COLO829 (cell line): Measurements from ENCODE around the gene FER1L5.

Experiments used
- DNase-seq: peaks from one replicate; pipeline ENCODE4 v3.0.0; 2012; ENCODE audit warnings: low spot score

The FER1L5 gene

GRCh38 chr2:96698221-96698861 lies 55.8 kb downstream of the FER1L5 start:
- DNase-seq: no peak

- DNase-seq: no peak
These were observed 56.5 kb downstream of the FER1L5 start for GRCh38 chr2:96699021-96699420.

- DNase-seq: no peak
These were observed 57.1 kb downstream of the FER1L5 start for GRCh38 chr2:96699621-96700020.

GRCh38 chr2:96700086-96700485 lies 57.5 kb downstream of the FER1L5 start:
- DNase-seq: no peak

GRCh38 chr2:96701636-96702035 lies 59.1 kb downstream of the FER1L5 start:
- no peak for DNase-seq

GRCh38 chr2:96702098-96702785 lies 59.7 kb downstream of the FER1L5 start:
- no peak for DNase-seq

- no peak for DNase-seq
These were observed 60.6 kb downstream of the FER1L5 start for GRCh38 chr2:96703021-96703751.

- peak; percentile 92 for DNase-seq
These were observed 68.4 kb downstream of the FER1L5 start for GRCh38 chr2:96710985-96711384.

GRCh38 chr2:96715658-96716057 lies 73.1 kb downstream of the FER1L5 start:
- DNase-seq: no peak

GRCh38 chr2:96716388-96716787 lies 73.8 kb downstream of the FER1L5 start:
- no peak for DNase-seq

GRCh38 chr2:96726131-96726530 lies 83.6 kb downstream of the FER1L5 start:
- no peak for DNase-seq

- no peak for DNase-seq
These were observed 84.9 kb downstream of the FER1L5 start for GRCh38 chr2:96727431-96727830.

GRCh38 chr2:96729748-96730147 lies 87.2 kb downstream of the FER1L5 start:
- no peak for DNase-seq

GRCh38 chr2:96730212-96730611 lies 87.6 kb downstream of the FER1L5 start:
- DNase-seq: no peak

GRCh38 chr2:96733931-96734330 lies 91.4 kb downstream of the FER1L5 start:
- DNase-seq: no peak

- no peak for DNase-seq
These were observed 92.5 kb downstream of the FER1L5 start for GRCh38 chr2:96734880-96735583.

- no peak for DNase-seq
These were observed 94.7 kb downstream of the FER1L5 start for GRCh38 chr2:96737251-96737650.

- no peak for DNase-seq
These were observed 95.3 kb downstream of the FER1L5 start for GRCh38 chr2:96737831-96738230.

GRCh38 chr2:96739076-96739632 lies 96.6 kb downstream of the FER1L5 start:
- DNase-seq: no peak

GRCh38 chr2:96739633-96740428 lies 97.3 kb downstream of the FER1L5 start, which contains the start of gene LMAN2L:
Gene LMAN2L, minus strand, starts transcription at chr2:96740064. Its CDS starts 24 bp downstream, at chr2:96740040.
- DNase-seq: peak; percentile 93

- DNase-seq: no peak
These were observed 104.6 kb downstream of the FER1L5 start for GRCh38 chr2:96747061-96747617.
